Measurements from ENCODE around the gene PSMD11.

PSMD11 gene

GRCh38 chr17:32464374-32464773 lies 20.1 kb downstream of the PSMD11 start:
- DNase-seq (ENCODE audit: low read depth): no peak

- DNase-seq (ENCODE audit: low read depth): no peak
These were observed 23.6 kb downstream of the PSMD11 start for GRCh38 chr17:32467949-32468348.

- DNase-seq (ENCODE audit: low read depth): no peak
These were observed 26.3 kb downstream of the PSMD11 start for GRCh38 chr17:32470405-32471167.

- no peak for DNase-seq (ENCODE audit: low read depth)
These were observed 27.3 kb downstream of the PSMD11 start for GRCh38 chr17:32471652-32472051.

GRCh38 chr17:32475258-32475657 lies 30.9 kb downstream of the PSMD11 start:
- no peak for DNase-seq (ENCODE audit: low read depth)

GRCh38 chr17:32477220-32477619 lies 32.9 kb downstream of the PSMD11 start:
- DNase-seq (ENCODE audit: low read depth): no peak

GRCh38 chr17:32479074-32479617 lies 34.8 kb downstream of the PSMD11 start:
- DNase-seq (ENCODE audit: low read depth): no peak

- no peak for DNase-seq (ENCODE audit: low read depth)
These were observed 36.9 kb downstream of the PSMD11 start for GRCh38 chr17:32481193-32481592.

GRCh38 chr17:32482568-32483320 lies 38.4 kb downstream of the PSMD11 start:
- no peak for DNase-seq (ENCODE audit: low read depth)

GRCh38 chr17:32483451-32484019 lies 39.2 kb downstream of the PSMD11 start:
- DNase-seq (ENCODE audit: low read depth): no peak

GRCh38 chr17:32484041-32484461 lies 39.7 kb downstream of the PSMD11 start:
- no peak for DNase-seq (ENCODE audit: low read depth)

- DNase-seq (ENCODE audit: low read depth): no peak
These were observed 40.3 kb downstream of the PSMD11 start for GRCh38 chr17:32484628-32485027.

GRCh38 chr17:32485261-32486110 lies 41.2 kb downstream of the PSMD11 start:
- no peak for DNase-seq (ENCODE audit: low read depth)

- peak; percentile 40 for DNase-seq (ENCODE audit: low read depth)
These were observed 41.9 kb downstream of the PSMD11 start for GRCh38 chr17:32486111-32486700.

GRCh38 chr17:32486701-32487472 lies 42.6 kb downstream of the PSMD11 start, which contains the start of gene CDK5R1:
TSS of gene CDK5R1 (plus strand) at chr17:32486993. CDS start at chr17:32487621, 628 bp downstream.
- DNase-seq (ENCODE audit: low read depth): peak; percentile 24

GRCh38 chr17:32487473-32488176 lies 43.3 kb downstream of the PSMD11 start:
- no peak for DNase-seq (ENCODE audit: low read depth)

- DNase-seq (ENCODE audit: low read depth): no peak
These were observed 43.9 kb downstream of the PSMD11 start for GRCh38 chr17:32488177-32488542.

GRCh38 chr17:32488604-32489180 lies 44.4 kb downstream of the PSMD11 start:
- DNase-seq (ENCODE audit: low read depth): no peak

- DNase-seq (ENCODE audit: low read depth): no peak
These were observed 45.2 kb downstream of the PSMD11 start for GRCh38 chr17:32489320-32490100.
